HEK293 (cell line): ENCODE results near the gene WDR36.

ENCODE experiments used
- CTCF ChIA-PET: fragments of 350-600 bp; formaldehyde crosslinking; extraction: SDS; loops from one replicate; lab custom pipeline; 2021; ENCODE audit warnings: antibody characterized with exemption; lab: Yijun Ruan, JAX
- POLR2A ChIA-PET: fragments of 300-600 bp; formaldehyde crosslinking; extraction: SDS; loops from one replicate; lab custom pipeline; 2020; ENCODE audit warnings: antibody characterized with exemption, inconsistent platforms; lab: Yijun Ruan, JAX
- H3K27ac ChIP-seq: fragments of 200-500 bp; sonication (Bioruptor generic); 2 replicates; pipeline ENCODE4 v1.5.1; 2014; ENCODE audit warnings: low read depth, low read length, control low read depth, inconsistent platforms; ENCODE audit errors: extremely low read depth
- H3K36me3 ChIP-seq, 2 experiments: fragments of 200-500 bp in 1 of 2; sonication (Bioruptor generic) in 1 of 2; 1 replicate in 1 of 2; 2 replicates in 1 of 2; pipeline ENCODE4 v1.5.1; 2014 to 2017; ENCODE audit warnings: inconsistent platforms in 2 of 2, low read length in 2 of 2; ENCODE audit not compliant: control insufficient read depth in 2 of 2, insufficient read depth in 1 of 2
- H3K4me1 ChIP-seq: fragments of 200-500 bp; sonication (Bioruptor generic); 2 replicates; pipeline ENCODE4 v1.5.1; 2014; ENCODE audit warnings: mild to moderate bottlenecking, low read length, inconsistent platforms; ENCODE audit not compliant: control insufficient read depth, insufficient read depth
- H3K4me3 ChIP-seq: 2 replicates; pipeline ENCODE4 v1.5.1; 2011; ENCODE audit warnings: low read depth, mild to moderate bottlenecking, control low read depth, low read length, moderate library complexity
- H3K9me3 ChIP-seq: fragments of 200-500 bp; sonication (Bioruptor generic); 2 replicates; pipeline ENCODE4 v1.5.1; 2014; ENCODE audit warnings: low read depth, low read length, inconsistent platforms; ENCODE audit not compliant: control insufficient read depth, insufficient read depth
- KLF8 ChIP-seq: fragments of 450-650 bp; formaldehyde crosslinking; IDR thresholded peaks from 2 replicates; pipeline ENCODE4 v1.5.1; 2016; ENCODE audit warnings: missing biosample characterization, missing genetic modification characterization
- KLF9 ChIP-seq: fragments of 450-650 bp; formaldehyde crosslinking; IDR thresholded peaks from 2 replicates; pipeline ENCODE4 v1.5.1; 2016; ENCODE audit warnings: missing biosample characterization, missing genetic modification characterization, low read depth
- RBAK ChIP-seq: fragments of 450-650 bp; formaldehyde crosslinking; IDR thresholded peaks from 2 replicates; pipeline ENCODE4 v1.5.1; 2016; ENCODE audit warnings: missing biosample characterization, missing genetic modification characterization
- SP7 ChIP-seq: fragments of 450-650 bp; formaldehyde crosslinking; IDR thresholded peaks from 2 replicates; pipeline ENCODE4 v1.5.1; 2016; ENCODE audit warnings: missing biosample characterization, missing genetic modification characterization
- YY2 ChIP-seq: fragments of 450-650 bp; formaldehyde crosslinking; IDR thresholded peaks from 2 replicates; pipeline ENCODE4 v1.5.1; 2016; ENCODE audit warnings: missing biosample characterization, missing genetic modification characterization
- ZBTB21 ChIP-seq: fragments of 450-650 bp; formaldehyde crosslinking; IDR thresholded peaks from 2 replicates; pipeline ENCODE4 v1.5.1; 2017; ENCODE audit warnings: missing biosample characterization, missing genetic modification characterization
- ZBTB48 ChIP-seq: fragments of 450-650 bp; formaldehyde crosslinking; IDR thresholded peaks from 2 replicates; pipeline ENCODE4 v1.5.1; 2016; ENCODE audit warnings: missing biosample characterization, missing genetic modification characterization
- ZFP37 ChIP-seq: fragments of 450-650 bp; formaldehyde crosslinking; IDR thresholded peaks from 2 replicates; pipeline ENCODE4 v1.5.1; 2016; ENCODE audit warnings: missing biosample characterization, missing genetic modification characterization
- ZIC2 ChIP-seq: fragments of 450-650 bp; formaldehyde crosslinking; IDR thresholded peaks from 2 replicates; pipeline ENCODE4 v1.5.1; 2016; ENCODE audit warnings: missing biosample characterization, missing genetic modification characterization
- ZNF114 ChIP-seq: fragments of 450-650 bp; formaldehyde crosslinking; IDR thresholded peaks from 2 replicates; pipeline ENCODE4 v1.5.0; 2017; ENCODE audit warnings: missing biosample characterization, missing genetic modification characterization
- ZNF2 ChIP-seq: fragments of 450-650 bp; formaldehyde crosslinking; IDR thresholded peaks from 2 replicates; pipeline ENCODE4 v1.5.1; 2016; ENCODE audit warnings: missing biosample characterization, missing genetic modification characterization
- ZNF280C ChIP-seq: fragments of 450-650 bp; formaldehyde crosslinking; IDR thresholded peaks from 2 replicates; pipeline ENCODE4 v1.5.1; 2016; ENCODE audit warnings: missing biosample characterization, missing genetic modification characterization
- ZNF292 ChIP-seq: fragments of 450-650 bp; formaldehyde crosslinking; IDR thresholded peaks from 2 replicates; pipeline ENCODE4 v1.5.1; 2016; ENCODE audit warnings: low read depth, missing biosample characterization, missing genetic modification characterization, borderline replicate concordance
- ZNF354C ChIP-seq: fragments of 450-650 bp; formaldehyde crosslinking; IDR thresholded peaks from 2 replicates; pipeline ENCODE4 v1.5.1; 2016; ENCODE audit warnings: missing biosample characterization, missing genetic modification characterization, low read depth, borderline replicate concordance
- ZNF37A ChIP-seq: fragments of 450-650 bp; IDR thresholded peaks from 2 replicates; pipeline ENCODE4 v1.5.1; 2018; ENCODE audit warnings: missing biosample characterization, missing genetic modification characterization
- ZNF530 ChIP-seq: fragments of 450-650 bp; formaldehyde crosslinking; IDR thresholded peaks from 2 replicates; pipeline ENCODE4 v1.5.1; 2016; ENCODE audit warnings: low read depth, missing biosample characterization, missing genetic modification characterization
- ZNF548 ChIP-seq: fragments of 450-650 bp; formaldehyde crosslinking; IDR thresholded peaks from 2 replicates; pipeline ENCODE4 v1.5.1; 2016; ENCODE audit warnings: missing biosample characterization, missing genetic modification characterization
- ZNF621 ChIP-seq: fragments of 450-650 bp; formaldehyde crosslinking; IDR thresholded peaks from 2 replicates; pipeline ENCODE4 v1.5.1; 2017; ENCODE audit warnings: missing biosample characterization, missing genetic modification characterization
- ZNF624 ChIP-seq: fragments of 450-650 bp; formaldehyde crosslinking; IDR thresholded peaks from 2 replicates; pipeline ENCODE4 v1.5.1; 2017; ENCODE audit warnings: missing biosample characterization, missing genetic modification characterization
- ZNF629 ChIP-seq: fragments of 450-650 bp; formaldehyde crosslinking; IDR thresholded peaks from 2 replicates; pipeline ENCODE4 v1.5.1; 2017; ENCODE audit warnings: missing biosample characterization, missing genetic modification characterization
- ZNF670 ChIP-seq: fragments of 450-650 bp; formaldehyde crosslinking; IDR thresholded peaks from 2 replicates; pipeline ENCODE4 v1.5.1; 2016; ENCODE audit warnings: missing biosample characterization, missing genetic modification characterization, low read depth
- ZNF76 ChIP-seq: fragments of 450-650 bp; formaldehyde crosslinking; IDR thresholded peaks from 2 replicates; pipeline ENCODE4; 2016; ENCODE audit warnings: low read depth, missing biosample characterization, missing genetic modification characterization, borderline replicate concordance
- ZNF768 ChIP-seq: fragments of 450-650 bp; formaldehyde crosslinking; IDR thresholded peaks from 2 replicates; pipeline ENCODE4 v1.5.1; 2018; ENCODE audit warnings: missing biosample characterization, mild to moderate bottlenecking, missing genetic modification characterization
- TF ChIP-seq, protein P1 (sequence below): fragments of 450-650 bp; formaldehyde crosslinking; IDR thresholded peaks from 2 replicates; pipeline ENCODE4 v1.5.1; 2016; ENCODE audit warnings: missing biosample characterization, missing genetic modification characterization
- TF ChIP-seq, protein P2 (sequence below): fragments of 450-650 bp; formaldehyde crosslinking; IDR thresholded peaks from 2 replicates; pipeline ENCODE4 v1.5.1; 2016; ENCODE audit warnings: missing biosample characterization, missing genetic modification characterization
- TF ChIP-seq, protein P3 (sequence below): sonication (generic); formaldehyde crosslinking; IDR thresholded peaks from 2 replicates; pipeline ENCODE4 v1.8.1; 2022; ENCODE audit warnings: mild to moderate bottlenecking, moderate library complexity, missing genetic modification reagents
- TF ChIP-seq, protein P4 (sequence below): fragments of 450-650 bp; formaldehyde crosslinking; IDR thresholded peaks from 2 replicates; pipeline ENCODE4 v1.5.1; 2016; ENCODE audit warnings: missing biosample characterization, missing genetic modification characterization
- TF ChIP-seq, protein P5 (sequence below): fragments of 450-650 bp; formaldehyde crosslinking; IDR thresholded peaks from 2 replicates; pipeline ENCODE4 v1.5.1; 2016; ENCODE audit warnings: missing biosample characterization, missing genetic modification characterization

The WDR36 gene

GRCh38 chr5:111135363-111135762 is 43.2 kb downstream of the WDR36 start:
- no peak overlapping the region for H3K27ac ChIP-seq
- ChIA-PET POLR2A (no interaction called here), CTCF (no interaction called here)
- no peak overlapping the region for H3K4me3 ChIP-seq
- no peaks in the 10 kb centered on the region for H3K9me3 ChIP-seq
- no peaks in the 10 kb centered on the region for H3K36me3 ChIP-seq
- H3K4me1 ChIP-seq, result no peaks in the 10 kb centered on the region
- TF ChIP-seq, protein P1, sequence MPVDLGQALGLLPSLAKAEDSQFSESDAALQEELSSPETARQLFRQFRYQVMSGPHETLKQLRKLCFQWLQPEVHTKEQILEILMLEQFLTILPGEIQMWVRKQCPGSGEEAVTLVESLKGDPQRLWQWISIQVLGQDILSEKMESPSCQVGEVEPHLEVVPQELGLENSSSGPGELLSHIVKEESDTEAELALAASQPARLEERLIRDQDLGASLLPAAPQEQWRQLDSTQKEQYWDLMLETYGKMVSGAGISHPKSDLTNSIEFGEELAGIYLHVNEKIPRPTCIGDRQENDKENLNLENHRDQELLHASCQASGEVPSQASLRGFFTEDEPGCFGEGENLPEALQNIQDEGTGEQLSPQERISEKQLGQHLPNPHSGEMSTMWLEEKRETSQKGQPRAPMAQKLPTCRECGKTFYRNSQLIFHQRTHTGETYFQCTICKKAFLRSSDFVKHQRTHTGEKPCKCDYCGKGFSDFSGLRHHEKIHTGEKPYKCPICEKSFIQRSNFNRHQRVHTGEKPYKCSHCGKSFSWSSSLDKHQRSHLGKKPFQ (tag by site-specific recombination), result no peak
- TF ChIP-seq ZNF670 (tag by site-specific recombination), result no peak
- no peak for TF ChIP-seq ZNF292 (tag by site-specific recombination)
- TF ChIP-seq, protein P2, sequence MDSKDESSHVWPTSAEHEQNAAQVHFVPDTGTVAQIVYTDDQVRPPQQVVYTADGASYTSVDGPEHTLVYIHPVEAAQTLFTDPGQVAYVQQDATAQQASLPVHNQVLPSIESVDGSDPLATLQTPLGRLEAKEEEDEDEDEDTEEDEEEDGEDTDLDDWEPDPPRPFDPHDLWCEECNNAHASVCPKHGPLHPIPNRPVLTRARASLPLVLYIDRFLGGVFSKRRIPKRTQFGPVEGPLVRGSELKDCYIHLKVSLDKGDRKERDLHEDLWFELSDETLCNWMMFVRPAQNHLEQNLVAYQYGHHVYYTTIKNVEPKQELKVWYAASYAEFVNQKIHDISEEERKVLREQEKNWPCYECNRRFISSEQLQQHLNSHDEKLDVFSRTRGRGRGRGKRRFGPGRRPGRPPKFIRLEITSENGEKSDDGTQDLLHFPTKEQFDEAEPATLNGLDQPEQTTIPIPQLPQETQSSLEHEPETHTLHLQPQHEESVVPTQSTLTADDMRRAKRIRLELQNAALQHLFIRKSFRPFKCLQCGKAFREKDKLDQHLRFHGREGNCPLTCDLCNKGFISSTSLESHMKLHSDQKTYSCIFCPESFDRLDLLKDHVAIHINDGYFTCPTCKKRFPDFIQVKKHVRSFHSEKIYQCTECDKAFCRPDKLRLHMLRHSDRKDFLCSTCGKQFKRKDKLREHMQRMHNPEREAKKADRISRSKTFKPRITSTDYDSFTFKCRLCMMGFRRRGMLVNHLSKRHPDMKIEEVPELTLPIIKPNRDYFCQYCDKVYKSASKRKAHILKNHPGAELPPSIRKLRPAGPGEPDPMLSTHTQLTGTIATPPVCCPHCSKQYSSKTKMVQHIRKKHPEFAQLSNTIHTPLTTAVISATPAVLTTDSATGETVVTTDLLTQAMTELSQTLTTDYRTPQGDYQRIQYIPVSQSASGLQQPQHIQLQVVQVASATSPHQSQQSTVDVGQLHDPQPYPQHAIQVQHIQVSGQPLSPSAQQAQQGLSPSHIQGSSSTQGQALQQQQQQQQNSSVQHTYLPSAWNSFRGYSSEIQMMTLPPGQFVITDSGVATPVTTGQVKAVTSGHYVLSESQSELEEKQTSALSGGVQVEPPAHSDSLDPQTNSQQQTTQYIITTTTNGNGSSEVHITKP (tag by site-specific recombination), result no peak
- TF ChIP-seq ZBTB48 (tag by site-specific recombination), result no peak
- no peak for TF ChIP-seq ZNF629 (tag by site-specific recombination)
- no peak for TF ChIP-seq KLF8 (tag by site-specific recombination)
- TF ChIP-seq, protein P3, sequence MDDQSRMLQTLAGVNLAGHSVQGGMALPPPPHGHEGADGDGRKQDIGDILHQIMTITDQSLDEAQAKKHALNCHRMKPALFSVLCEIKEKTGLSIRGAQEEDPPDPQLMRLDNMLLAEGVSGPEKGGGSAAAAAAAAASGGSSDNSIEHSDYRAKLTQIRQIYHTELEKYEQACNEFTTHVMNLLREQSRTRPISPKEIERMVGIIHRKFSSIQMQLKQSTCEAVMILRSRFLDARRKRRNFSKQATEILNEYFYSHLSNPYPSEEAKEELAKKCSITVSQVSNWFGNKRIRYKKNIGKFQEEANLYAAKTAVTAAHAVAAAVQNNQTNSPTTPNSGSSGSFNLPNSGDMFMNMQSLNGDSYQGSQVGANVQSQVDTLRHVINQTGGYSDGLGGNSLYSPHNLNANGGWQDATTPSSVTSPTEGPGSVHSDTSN (CRISPR knock-in tag), result no peak
- TF ChIP-seq ZNF76, result no peak
- no peak for TF ChIP-seq ZNF768 (tag by site-specific recombination)
- no peak for TF ChIP-seq ZNF114 (tag by site-specific recombination)
- TF ChIP-seq, all 188 proteins: peak for 0

DNA sequence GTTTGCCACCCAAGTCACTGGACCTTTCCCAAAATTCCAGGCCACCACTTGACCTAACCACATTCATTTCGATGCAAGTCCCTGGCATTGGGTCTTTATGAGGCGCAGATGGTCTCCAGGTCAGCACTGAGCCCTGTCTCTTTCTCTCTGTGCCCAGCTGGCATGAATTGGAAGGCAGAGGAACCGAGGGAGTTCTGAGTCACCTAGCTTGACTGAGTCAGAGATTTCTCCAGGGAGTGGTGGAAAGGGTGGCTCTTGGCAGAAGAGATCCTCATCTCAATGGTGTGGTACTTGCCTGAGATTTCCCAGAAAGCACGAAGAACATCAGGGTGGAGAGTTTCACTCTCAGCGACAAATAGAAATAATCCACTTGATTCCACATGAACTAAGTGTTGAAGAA is 43.8 kb downstream of the WDR36 start:
- no peaks in the 10 kb centered on the region for H3K4me1 ChIP-seq
- CTCF ChIA-PET, result interaction anchor here (0.6 to 0.7 kb wide), 2 partner anchors 143 to 418 kb away, joined by 3 read pairs; no protein-coding TSS in a partner anchor
- H3K9me3 ChIP-seq, result no peaks in the 10 kb centered on the region
- H3K36me3 ChIP-seq, result no peaks in the 10 kb centered on the region
- POLR2A ChIA-PET, result no interaction called here
- no peak overlapping the region for H3K4me3 ChIP-seq
- H3K27ac ChIP-seq, result no peak overlapping the region
- TF ChIP-seq ZNF37A (no peak), ZIC2 (tag by site-specific recombination) (no peak), ZBTB21 (tag by site-specific recombination) (no peak), ZNF624 (tag by site-specific recombination) (no peak), YY2 (no peak), ZNF2 (tag by site-specific recombination) (no peak), ZNF621 (tag by site-specific recombination) (no peak), SP7 (tag by site-specific recombination) (no peak), ZNF548 (tag by site-specific recombination) (no peak), ZNF530 (no peak), KLF9 (tag by site-specific recombination) (no peak), ZNF354C (no peak), ZFP37 (tag by site-specific recombination) (no peak), RBAK (tag by site-specific recombination) (no peak), ZNF280C (tag by site-specific recombination) (no peak)
- TF ChIP-seq, protein P4, sequence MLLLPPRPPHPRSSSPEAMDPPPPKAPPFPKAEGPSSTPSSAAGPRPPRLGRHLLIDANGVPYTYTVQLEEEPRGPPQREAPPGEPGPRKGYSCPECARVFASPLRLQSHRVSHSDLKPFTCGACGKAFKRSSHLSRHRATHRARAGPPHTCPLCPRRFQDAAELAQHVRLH (tag by site-specific recombination), result no peak
- TF ChIP-seq, protein P5, sequence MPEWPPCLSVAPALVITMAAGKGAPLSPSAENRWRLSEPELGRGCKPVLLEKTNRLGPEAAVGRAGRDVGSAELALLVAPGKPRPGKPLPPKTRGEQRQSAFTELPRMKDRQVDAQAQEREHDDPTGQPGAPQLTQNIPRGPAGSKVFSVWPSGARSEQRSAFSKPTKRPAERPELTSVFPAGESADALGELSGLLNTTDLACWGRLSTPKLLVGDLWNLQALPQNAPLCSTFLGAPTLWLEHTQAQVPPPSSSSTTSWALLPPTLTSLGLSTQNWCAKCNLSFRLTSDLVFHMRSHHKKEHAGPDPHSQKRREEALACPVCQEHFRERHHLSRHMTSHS, result no peak
